ENCODE results near the gene HNRNPUL2. TPM values are rescaled to one million over a fixed set of nuclear protein-coding genes. Genes with fewer than 3 reads are reported as not detected.

Gene HNRNPUL2
- total and polyA plus RNA-seq, 9 of the 15 experiments (the other 6 are each of a cell fraction or from before 2014, with no cell fraction given), result 0.89 to 44.3 (median 15.2) TPM

GRCh38 chr11:62671608-62672389 is 55.5 kb downstream of the HNRNPUL2 start, which contains the start of the genes LBHD1 and UQCC3 (continued):
- TF ChIP-seq HCFC1 (IDR thresholded peaks at IDR 0.05; ENCODE audit: low read depth, low read length) (peak; percentile 68), ZBTB7A (IDR thresholded peaks at IDR 0.05; ENCODE audit: borderline replicate concordance, control insufficient read depth, low read depth, low read length) (no peak), KLF13 (tag; IDR thresholded peaks at IDR 0.05; ENCODE audit: borderline replicate concordance, low read depth) (no peak), ZNF318 (IDR thresholded peaks at IDR 0.05; ENCODE audit: borderline replicate concordance in 1 of 2, low read depth in 1 of 2) (no peak), NFRKB (IDR thresholded peaks at IDR 0.05; ENCODE audit: low read depth) (peak; percentile 83), RFX5 (IDR thresholded peaks at IDR 0.05; ENCODE audit: low read depth, low read length) (no peak), NCOA2 (IDR thresholded peaks at IDR 0.05; ENCODE audit: partially characterized antibody in 2 of 2) (no peak), TCF3 (CRISPR knock-in tag; IDR thresholded peaks at IDR 0.05) (0 out of 2 replicates have a peak, but pooled peaks have one; percentile 5), IRF1 (CRISPR knock-in tag; IDR thresholded peaks at IDR 0.05; ENCODE audit: borderline replicate concordance) (no peak)
- TF ChIP-seq, protein P1, sequence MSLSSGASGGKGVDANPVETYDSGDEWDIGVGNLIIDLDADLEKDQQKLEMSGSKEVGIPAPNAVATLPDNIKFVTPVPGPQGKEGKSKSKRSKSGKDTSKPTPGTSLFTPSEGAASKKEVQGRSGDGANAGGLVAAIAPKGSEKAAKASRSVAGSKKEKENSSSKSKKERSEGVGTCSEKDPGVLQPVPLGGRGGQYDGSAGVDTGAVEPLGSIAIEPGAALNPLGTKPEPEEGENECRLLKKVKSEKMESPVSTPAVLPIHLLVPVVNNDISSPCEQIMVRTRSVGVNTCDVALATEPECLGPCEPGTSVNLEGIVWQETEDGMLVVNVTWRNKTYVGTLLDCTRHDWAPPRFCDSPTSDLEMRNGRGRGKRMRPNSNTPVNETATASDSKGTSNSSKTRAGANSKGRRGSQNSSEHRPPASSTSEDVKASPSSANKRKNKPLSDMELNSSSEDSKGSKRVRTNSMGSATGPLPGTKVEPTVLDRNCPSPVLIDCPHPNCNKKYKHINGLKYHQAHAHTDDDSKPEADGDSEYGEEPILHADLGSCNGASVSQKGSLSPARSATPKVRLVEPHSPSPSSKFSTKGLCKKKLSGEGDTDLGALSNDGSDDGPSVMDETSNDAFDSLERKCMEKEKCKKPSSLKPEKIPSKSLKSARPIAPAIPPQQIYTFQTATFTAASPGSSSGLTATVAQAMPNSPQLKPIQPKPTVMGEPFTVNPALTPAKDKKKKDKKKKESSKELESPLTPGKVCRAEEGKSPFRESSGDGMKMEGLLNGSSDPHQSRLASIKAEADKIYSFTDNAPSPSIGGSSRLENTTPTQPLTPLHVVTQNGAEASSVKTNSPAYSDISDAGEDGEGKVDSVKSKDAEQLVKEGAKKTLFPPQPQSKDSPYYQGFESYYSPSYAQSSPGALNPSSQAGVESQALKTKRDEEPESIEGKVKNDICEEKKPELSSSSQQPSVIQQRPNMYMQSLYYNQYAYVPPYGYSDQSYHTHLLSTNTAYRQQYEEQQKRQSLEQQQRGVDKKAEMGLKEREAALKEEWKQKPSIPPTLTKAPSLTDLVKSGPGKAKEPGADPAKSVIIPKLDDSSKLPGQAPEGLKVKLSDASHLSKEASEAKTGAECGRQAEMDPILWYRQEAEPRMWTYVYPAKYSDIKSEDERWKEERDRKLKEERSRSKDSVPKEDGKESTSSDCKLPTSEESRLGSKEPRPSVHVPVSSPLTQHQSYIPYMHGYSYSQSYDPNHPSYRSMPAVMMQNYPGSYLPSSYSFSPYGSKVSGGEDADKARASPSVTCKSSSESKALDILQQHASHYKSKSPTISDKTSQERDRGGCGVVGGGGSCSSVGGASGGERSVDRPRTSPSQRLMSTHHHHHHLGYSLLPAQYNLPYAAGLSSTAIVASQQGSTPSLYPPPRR (CRISPR knock-in tag; IDR thresholded peaks at IDR 0.05; ENCODE audit: borderline replicate concordance), result no peak
